H1 (cell line): ENCODE results near the gene FAM107A. TPM values are rescaled to one million over a fixed set of nuclear protein-coding genes. Genes with fewer than 3 reads are reported as not detected.

ENCODE experiments used
- BACH1 ChIP-seq: IDR thresholded peaks from 2 replicates; pipeline ENCODE4 v1.6.1; 2012; ENCODE audit warnings: low read length, improper control_type of control experiment
- SAP30 ChIP-seq: fragments of 300-600 bp; sonication (generic); IDR thresholded peaks from 2 replicates; pipeline ENCODE4 v1.7.1; 2012; ENCODE audit warnings: low read length, moderate library complexity, mild to moderate bottlenecking, inconsistent platforms; ENCODE audit not compliant: insufficient read depth, insufficient replicate concordance
- polyA plus RNA-seq, 7 experiments: library from polyadenylated mRNA; depleted of rRNA in 3 of 7; stranded (reverse) in 5 of 7; unstranded in 2 of 7; fragments of >200 nt in 5 of 7; fragments of 200-250 nt in 2 of 7; gene quantifications; 1 replicate in 5 of 7; 2 replicates in 1 of 7; 4 replicates in 1 of 7; pipeline versions ENCODE4 v1.2.1 to v1.2.3, GENCODE V29; 2011 to 2013; ENCODE audit warnings: missing spikeins in 2 of 7, mixed read lengths in 2 of 7
- total RNA-seq: library from RNA; stranded (reverse); fragmentation: NEBNext Ultra II Directional; extraction: Animal tissue kit (Norgen Biotek cat#: 25700); gene quantifications from 2 replicates; pipeline ENCODE4 v1.2.1, GENCODE V29; 2021

FAM107A gene
- total and polyA plus RNA-seq, 2 of the 8 experiments (the other 6 are each of a cell fraction or from before 2014, with no cell fraction given): 0.51 to 0.65 TPM

- TF ChIP-seq SAP30 (no peak), BACH1 (no peak)
- TF ChIP-seq, all 59 proteins: peak for 0
Measured at GRCh38 chr3:58569287-58570001, 7.7 kb downstream of the FAM107A start (continued).
